HG03469 (cell line): ENCODE measurements around the gene OAS1.

Experiments
- ATAC-seq: cut with Tn5 transposase; IDR thresholded peaks from one replicate; pipeline ENCODE4 v1.9.1; 2021; ENCODE audit warnings: mild to moderate bottlenecking, moderate library complexity, moderate number of reproducible peaks; ENCODE audit not compliant: unreplicated experiment

OAS1 gene

GRCh38 chr12:112906712-112907414 lies at the start of gene OAS1:
OAS1 (plus strand) TSS chr12:112906962; CDS start chr12:112907040, 78 bp downstream.
- ATAC-seq = peak; percentile 56

DNA sequence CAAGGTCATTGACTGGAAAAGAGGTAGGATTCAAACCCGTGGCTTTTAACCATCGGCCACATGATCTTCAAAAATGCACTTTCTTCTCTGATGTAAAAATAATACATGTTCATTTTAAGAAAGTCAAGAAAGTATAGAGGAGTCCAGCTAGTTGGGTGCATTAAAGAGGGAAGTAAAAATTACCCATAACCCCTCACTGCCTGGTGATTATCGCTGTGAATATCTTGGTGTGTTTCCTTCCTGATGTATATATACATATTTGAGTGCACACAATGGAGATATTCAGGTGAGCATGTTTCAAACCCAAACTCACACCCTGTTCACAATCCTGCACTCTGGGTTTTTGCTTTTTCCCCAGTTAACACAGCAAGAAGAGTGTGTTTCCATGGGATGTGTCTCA lies 47.5 kb upstream of the OAS1 start:
- no peak for ATAC-seq

GRCh38 chr12:112860181-112860580 lies 46.6 kb upstream of the OAS1 start:
- no peak for ATAC-seq

DNA sequence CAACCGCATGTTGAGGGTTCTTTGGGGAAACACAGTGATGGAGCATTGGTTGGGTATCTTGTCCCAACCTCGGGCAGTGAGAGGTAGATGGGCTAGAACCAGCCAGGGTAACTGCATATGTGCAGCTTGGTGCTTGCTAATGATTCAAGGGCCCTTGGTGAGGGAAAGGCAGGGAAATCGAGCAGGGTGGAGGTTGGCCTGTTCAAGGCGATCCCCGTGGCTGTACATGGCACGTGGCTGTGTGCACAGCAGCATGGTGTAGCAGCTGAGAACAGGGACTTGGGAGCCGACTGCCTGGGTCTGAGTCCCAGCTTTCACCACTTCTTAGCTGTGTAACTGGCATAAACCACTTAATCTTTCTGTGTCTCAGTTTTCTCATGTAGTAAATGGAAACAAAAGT lies 45.5 kb upstream of the OAS1 start:
- ATAC-seq = no peak

DNA sequence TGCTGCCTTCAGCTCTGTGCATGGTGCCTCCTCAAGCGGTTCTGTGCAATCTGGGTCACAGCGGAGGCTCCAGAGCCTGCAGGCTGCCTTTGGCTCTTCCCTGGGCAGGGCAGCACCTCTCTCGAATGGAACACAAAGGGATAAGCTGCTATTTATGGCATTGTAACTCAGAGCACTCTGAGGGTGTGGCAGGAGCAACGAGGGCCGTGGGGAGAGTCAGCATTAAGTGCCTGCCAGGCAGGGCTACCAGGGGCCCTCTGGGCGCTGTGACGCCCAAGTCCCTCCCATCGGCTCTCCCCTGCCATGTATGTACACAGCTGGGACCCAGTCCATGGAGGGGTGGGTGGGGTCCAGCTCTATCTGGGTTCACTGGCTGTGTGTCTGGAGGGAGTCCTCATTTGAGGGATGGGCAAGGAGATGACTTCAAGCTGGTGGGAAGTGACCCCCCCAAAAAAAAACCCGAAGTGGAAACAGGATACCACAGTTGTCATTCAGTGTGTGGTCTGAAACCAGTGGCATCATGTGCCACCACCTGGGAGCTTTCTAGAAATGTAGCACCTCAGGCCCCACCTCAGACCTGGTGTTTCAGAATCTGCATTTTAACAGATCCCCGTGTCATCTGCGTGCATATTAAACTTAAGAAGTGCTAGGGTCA lies 44.0 kb upstream of the OAS1 start:
- ATAC-seq = no peak

DNA sequence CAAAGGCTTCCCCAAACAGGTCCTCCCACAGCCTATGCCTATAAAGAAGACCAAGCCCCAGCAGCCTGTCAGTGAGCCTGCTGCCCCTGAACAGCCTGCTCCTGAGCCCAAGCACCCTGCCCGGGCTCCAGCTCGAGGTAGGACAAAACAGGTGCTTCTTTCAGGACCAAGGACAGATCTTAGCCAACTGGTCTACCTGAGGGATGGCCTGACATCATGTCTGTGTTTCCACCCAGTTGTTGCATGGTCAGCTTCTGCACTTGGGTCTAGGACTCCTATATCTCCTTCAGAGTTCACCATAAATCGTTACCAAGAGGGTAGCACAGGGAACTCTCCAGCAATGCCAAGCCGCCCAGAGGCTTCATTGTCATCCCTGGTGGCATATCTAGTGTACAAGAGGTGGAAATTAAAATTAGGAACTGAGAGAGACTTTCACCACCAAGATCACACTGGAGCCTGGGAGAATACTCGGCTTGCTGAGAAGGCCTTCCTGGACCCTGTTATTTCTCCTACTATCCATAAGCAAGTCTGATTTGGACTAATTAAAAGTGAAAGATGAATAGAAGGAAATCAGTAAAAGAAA lies 38.2 kb upstream of the OAS1 start:
- no peak for ATAC-seq

DNA sequence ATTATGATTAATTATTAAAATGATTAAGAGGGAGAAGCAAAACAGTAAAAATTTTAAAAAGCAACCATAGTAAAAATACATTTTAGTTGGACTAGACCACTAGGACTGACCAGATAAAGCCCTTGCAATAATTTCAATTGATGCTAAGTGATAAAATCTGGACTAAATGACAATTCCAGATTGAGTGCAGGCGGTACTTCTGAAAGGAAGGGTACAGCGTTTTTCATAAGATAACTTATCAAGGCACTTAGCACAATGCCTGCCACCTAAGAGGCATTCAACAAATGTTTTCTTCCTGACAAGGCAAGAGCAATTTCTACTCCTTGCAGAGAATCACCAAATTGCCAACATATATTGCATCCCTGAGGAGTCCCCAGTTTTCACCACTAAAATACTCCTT lies 37.7 kb upstream of the OAS1 start:
- ATAC-seq = no peak

- ATAC-seq = no peak
Measured at GRCh38 chr12:112869778-112870177, 37.0 kb upstream of the OAS1 start.

DNA sequence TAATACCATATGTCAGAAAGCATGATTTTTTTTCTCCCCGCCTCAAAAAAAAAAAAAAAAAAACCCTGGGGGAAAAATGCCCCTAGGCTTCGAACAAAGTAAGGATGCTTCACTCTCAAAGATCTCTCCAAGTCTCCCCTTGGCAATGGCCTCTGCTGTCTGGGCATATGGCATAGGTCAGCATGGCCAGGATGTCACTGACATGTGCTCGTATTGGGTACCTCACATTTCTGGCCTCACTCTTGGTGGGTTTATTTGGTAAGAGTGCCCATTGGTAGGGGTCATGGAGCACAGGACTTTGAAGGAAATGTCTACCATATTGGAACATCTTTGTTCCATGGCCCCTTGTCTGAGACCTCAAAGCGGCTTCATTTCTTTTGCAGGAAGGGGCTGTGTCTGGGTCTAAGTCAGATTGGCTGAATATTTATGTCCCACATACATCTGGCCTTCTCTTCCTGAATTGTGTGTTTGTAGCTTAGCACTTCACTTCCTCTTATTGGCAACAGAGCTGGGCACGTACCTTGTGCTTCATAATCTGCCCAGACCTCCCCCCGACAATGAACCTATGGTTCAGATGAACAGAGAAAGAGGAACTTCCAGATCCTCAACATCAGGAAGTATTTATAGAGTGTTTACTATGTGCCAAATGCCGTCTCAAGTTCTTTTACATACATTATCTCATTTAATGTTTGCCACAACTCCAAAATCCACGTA lies 36.3 kb upstream of the OAS1 start:
- no peak for ATAC-seq

- ATAC-seq = no peak
Measured at GRCh38 chr12:112875608-112876007, 31.2 kb upstream of the OAS1 start.

GRCh38 chr12:112876506-112876905 lies 30.3 kb upstream of the OAS1 start:
- no peak for ATAC-seq

DNA sequence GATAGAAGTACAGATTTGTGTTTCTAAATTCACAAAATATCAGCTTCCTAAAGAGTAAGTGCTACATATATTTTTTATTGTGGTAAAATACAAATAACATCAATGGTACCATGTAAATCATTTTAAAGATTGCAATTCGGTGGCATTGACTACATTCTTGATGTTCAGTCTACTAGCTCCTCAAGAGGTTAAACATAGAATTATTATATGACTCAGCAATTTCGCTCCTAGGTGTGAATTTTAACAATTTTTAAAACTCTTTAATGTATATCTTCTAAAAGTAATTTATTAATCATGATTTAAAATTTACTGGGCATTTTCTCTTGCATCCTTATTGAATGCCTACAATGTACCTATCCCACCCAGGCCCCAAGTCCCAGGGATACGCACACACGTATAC lies 29.8 kb upstream of the OAS1 start:
- no peak for ATAC-seq

- ATAC-seq = no peak
Measured at GRCh38 chr12:112878488-112878887, 28.3 kb upstream of the OAS1 start.

GRCh38 chr12:112879191-112879705 lies 27.5 kb upstream of the OAS1 start:
- no peak for ATAC-seq

DNA sequence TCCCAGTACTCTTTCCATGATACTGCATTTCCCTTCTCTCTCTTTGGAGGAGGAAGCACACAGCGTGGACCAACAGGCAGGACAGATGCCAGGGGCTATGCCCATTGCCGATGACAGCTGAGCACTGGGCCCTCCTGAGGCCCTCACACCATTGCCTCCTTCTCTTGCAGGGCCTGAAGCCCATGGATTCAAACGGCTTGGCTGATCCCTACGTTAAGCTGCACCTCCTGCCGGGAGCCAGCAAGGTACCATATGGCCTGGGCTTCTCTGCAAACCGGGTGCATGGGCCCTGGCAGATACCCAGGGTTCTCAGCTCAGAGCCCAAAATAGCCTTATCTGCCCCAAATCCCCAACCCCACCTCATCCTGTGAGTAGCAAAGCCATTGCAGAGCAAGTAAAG lies 25.2 kb upstream of the OAS1 start:
- no peak for ATAC-seq

DNA sequence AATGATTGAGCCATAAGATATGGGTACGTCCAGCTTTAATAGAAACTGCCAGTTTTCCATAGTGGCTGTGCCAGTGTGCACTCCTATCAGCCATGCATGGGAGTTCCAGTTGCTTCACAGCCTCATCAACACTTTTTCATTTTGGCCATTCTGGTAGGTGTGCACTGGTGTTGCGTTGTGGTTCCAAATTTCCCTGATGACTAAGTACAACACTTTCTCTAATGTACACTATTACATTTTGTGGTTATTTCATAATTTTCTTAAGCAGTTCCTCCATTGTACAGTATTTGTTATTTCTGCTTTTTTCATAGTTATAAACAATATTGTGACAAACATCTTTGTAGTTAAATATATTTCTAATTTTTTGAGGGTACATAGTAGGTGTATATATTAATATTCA lies 21.5 kb upstream of the OAS1 start:
- no peak for ATAC-seq

DNA sequence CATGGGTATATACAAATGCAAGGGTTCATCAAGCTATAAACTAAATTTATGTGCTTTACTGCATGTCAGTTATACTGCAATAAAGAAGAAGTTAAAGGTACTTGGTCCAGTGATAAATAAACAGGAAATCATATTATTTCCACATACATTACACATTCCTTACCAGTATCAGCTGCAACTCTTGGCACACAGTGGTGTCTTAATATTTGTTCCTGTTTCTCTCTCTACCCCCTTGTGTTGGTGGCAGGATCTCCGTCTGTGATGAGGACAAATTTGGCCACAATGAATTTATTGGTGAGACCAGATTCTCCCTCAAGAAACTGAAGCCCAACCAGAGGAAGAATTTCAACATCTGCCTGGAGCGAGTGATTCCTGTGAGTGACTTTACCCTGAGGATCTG lies 19.2 kb upstream of the OAS1 start:
- no peak for ATAC-seq

- no peak for ATAC-seq
Measured at GRCh38 chr12:112891093-112892024, 15.4 kb upstream of the OAS1 start.

DNA sequence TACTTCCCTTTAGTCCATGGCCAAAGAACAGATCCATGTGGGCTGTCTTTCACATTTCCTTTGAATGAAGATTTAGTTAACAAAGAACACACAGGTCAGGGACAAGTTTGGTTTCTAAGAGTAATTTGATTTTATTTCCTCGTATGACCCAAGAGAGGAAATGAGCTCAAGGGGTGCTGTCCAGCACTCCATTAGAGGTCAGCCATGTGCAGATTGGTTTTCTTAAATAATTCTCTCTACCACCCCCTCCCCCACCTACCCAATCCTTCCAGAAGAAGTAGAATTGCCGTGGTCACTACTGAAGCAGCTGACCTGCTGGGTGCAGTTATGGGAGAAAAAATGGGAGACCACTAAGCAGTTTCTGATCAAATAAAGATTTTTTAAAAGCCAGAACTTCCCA lies 13.9 kb upstream of the OAS1 start:
- ATAC-seq = no peak

- ATAC-seq = no peak
Measured at GRCh38 chr12:112894128-112894527, 12.6 kb upstream of the OAS1 start.
